HG02798 (cell line): ENCODE data around the gene TMEM201.
"Not testable (repeated sequence)": the region's sequence is repeated elsewhere in the genome, so short reads cannot be mapped to it uniquely, and the experiment has no call there.

Experiments
- ATAC-seq: cut with Tn5 transposase; IDR thresholded peaks from one replicate; pipeline ENCODE4 v1.9.1; 2021; ENCODE audit warnings: mild to moderate bottlenecking; ENCODE audit not compliant: unreplicated experiment, poor library complexity

Gene TMEM201

GRCh38 chr1:9588551-9589143 lies at the start of gene TMEM201:
Gene TMEM201 (plus strand): TSS chr1:9588911. CDS start chr1:9588931, 20 bp downstream.
- ATAC-seq, result peak; percentile 86

GRCh38 chr1:9539165-9539828 lies 49.4 kb upstream of the TMEM201 start, which contains the start of gene SLC25A33:
Gene SLC25A33 (plus strand): TSS chr1:9539465. CDS start chr1:9539692, 227 bp downstream.
- ATAC-seq, result peak; percentile 96

GRCh38 chr1:9539829-9540550 lies 48.7 kb upstream of the TMEM201 start:
- peak; percentile 49 for ATAC-seq

- no peak for ATAC-seq
Measured at GRCh38 chr1:9542430-9542829, 46.3 kb upstream of the TMEM201 start.

GRCh38 chr1:9544926-9545325 lies 43.8 kb upstream of the TMEM201 start:
- ATAC-seq, result no peak

- ATAC-seq, result no peak
Measured at GRCh38 chr1:9549955-9550546, 38.7 kb upstream of the TMEM201 start.

- ATAC-seq, result no peak
Measured at GRCh38 chr1:9551984-9552383, 36.7 kb upstream of the TMEM201 start.

- no peak for ATAC-seq
Measured at GRCh38 chr1:9553736-9554144, 35.0 kb upstream of the TMEM201 start.

GRCh38 chr1:9555942-9556341 lies 32.8 kb upstream of the TMEM201 start:
- ATAC-seq, result no peak

- no peak for ATAC-seq
Measured at GRCh38 chr1:9557624-9558023, 31.1 kb upstream of the TMEM201 start.

- ATAC-seq, result no peak
Measured at GRCh38 chr1:9558271-9558945, 30.3 kb upstream of the TMEM201 start.

GRCh38 chr1:9558946-9559545 lies 29.7 kb upstream of the TMEM201 start:
- no peak for ATAC-seq

GRCh38 chr1:9559673-9560072 lies 29.0 kb upstream of the TMEM201 start:
- no peak for ATAC-seq

- ATAC-seq, result not testable (repeated sequence)
Measured at GRCh38 chr1:9560090-9560489, 28.6 kb upstream of the TMEM201 start.

- no peak for ATAC-seq
Measured at GRCh38 chr1:9561429-9561828, 27.3 kb upstream of the TMEM201 start.

GRCh38 chr1:9569267-9569666 lies 19.4 kb upstream of the TMEM201 start:
- no peak for ATAC-seq

GRCh38 chr1:9570886-9571529 lies 17.7 kb upstream of the TMEM201 start:
- not testable (repeated sequence) for ATAC-seq

GRCh38 chr1:9573723-9574122 lies 15.0 kb upstream of the TMEM201 start:
- ATAC-seq, result no peak

- no peak for ATAC-seq
Measured at GRCh38 chr1:9575486-9575885, 13.2 kb upstream of the TMEM201 start.

GRCh38 chr1:9576903-9577302 lies 11.8 kb upstream of the TMEM201 start:
- ATAC-seq, result no peak
